ENCODE results near the gene PPP2R5A.

Gene PPP2R5A

GRCh38 chr1:212267460-212267859 is 17.8 kb upstream of the PPP2R5A start:
- Histone ChIP-seq H3K27ac (ENCODE audit: insufficient read depth in 1 of 2, low read depth in 1 of 2, low read length in 2 of 2, poor library complexity in 1 of 2, severe bottlenecking in 2 of 2) (no peak overlapping the region), H3K4me3 (ENCODE audit: control insufficient read depth in 1 of 7, extremely low read depth in 1 of 7, insufficient read depth in 4 of 7, low read depth in 2 of 7, low read length in 6 of 7) (no peak overlapping the region), H3K4me1 (ENCODE audit: control extremely low read depth in 1 of 4, control insufficient read depth in 4 of 4, insufficient read depth in 4 of 4, low read length in 3 of 4) (peaks cover 0 to under 1% (median 0%) of the 10 kb centered on the region in 4 experiments), H3K27me3 (replicated peaks in 2 of 5; ENCODE audit: control insufficient read depth in 4 of 5, insufficient read depth in 5 of 5, low read length in 4 of 5) (no peaks in the 10 kb centered on the region), H3K36me3 (ENCODE audit: control insufficient read depth in 4 of 4, insufficient read depth in 4 of 4, low read length in 3 of 4) (no peaks in the 10 kb centered on the region), H3K9me3 (ENCODE audit: control extremely low read depth in 1 of 5, control insufficient read depth in 4 of 5, insufficient read depth in 2 of 5, low read depth in 1 of 5, low read length in 4 of 5) (no peaks in the 10 kb centered on the region)
- CTCF ChIA-PET: interaction anchor here (0.6 kb wide), 1 partner anchor 10 kb away, joined by 3 read pairs; no protein-coding TSS in a partner anchor
- 30% methylated on average over 1 of the region's 2 CpGs for WGBS (ENCODE audit: insufficient coverage)
- POLR2A ChIA-PET: no interaction called here
- no peak for DNase-seq

DNA sequence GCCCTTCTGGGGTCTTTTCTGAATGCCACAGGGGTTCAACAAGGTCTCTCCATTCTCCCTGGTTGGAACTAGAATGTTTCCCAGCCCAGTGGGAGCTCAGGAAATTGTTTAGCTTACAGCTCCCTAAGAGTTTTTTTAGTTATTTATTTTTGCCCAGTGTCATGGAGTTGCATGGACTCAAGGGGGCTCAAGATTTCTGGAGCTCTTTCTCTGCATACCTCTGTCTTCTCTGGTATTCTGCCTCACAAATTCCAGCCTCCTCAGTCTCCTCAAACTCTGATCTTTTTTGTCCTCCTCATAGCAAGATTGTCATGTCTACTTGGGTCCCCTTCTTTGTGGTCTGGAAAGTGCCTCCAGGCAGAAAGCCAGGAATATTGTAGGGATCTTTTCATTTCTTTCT is 15.9 kb upstream of the PPP2R5A start:
- Histone ChIP-seq H3K4me3 (ENCODE audit: control insufficient read depth in 1 of 7, extremely low read depth in 1 of 7, insufficient read depth in 4 of 7, low read depth in 2 of 7, low read length in 6 of 7) (no peak overlapping the region), H3K27ac (ENCODE audit: insufficient read depth in 1 of 2, low read depth in 1 of 2, low read length in 2 of 2, poor library complexity in 1 of 2, severe bottlenecking in 2 of 2) (no peak overlapping the region), H3K36me3 (ENCODE audit: control insufficient read depth in 4 of 4, insufficient read depth in 4 of 4, low read length in 3 of 4) (no peaks in the 10 kb centered on the region), H3K27me3 (replicated peaks in 2 of 5; ENCODE audit: control insufficient read depth in 4 of 5, insufficient read depth in 5 of 5, low read length in 4 of 5) (no peaks in the 10 kb centered on the region), H3K9me3 (ENCODE audit: control extremely low read depth in 1 of 5, control insufficient read depth in 4 of 5, insufficient read depth in 2 of 5, low read depth in 1 of 5, low read length in 4 of 5) (no peaks in the 10 kb centered on the region), H3K4me1 (ENCODE audit: control extremely low read depth in 1 of 4, control insufficient read depth in 4 of 4, insufficient read depth in 4 of 4, low read length in 3 of 4) (peaks cover 0 to 2% (median 0%) of the 10 kb centered on the region in 4 experiments)
- DNase-seq: no peak
- ChIA-PET CTCF (interaction anchor here (0.5 to 2.2 kb wide), 7 partner anchors 10 to 199 kb away, joined by 3 to 9 read pairs (median 4); no protein-coding TSS in a partner anchor), POLR2A (no interaction called here)

GRCh38 chr1:212270564-212270963 is 14.6 kb upstream of the PPP2R5A start:
- Histone ChIP-seq H3K27me3 (replicated peaks in 2 of 5; ENCODE audit: control insufficient read depth in 4 of 5, insufficient read depth in 5 of 5, low read length in 4 of 5) (no peaks in the 10 kb centered on the region), H3K4me1 (ENCODE audit: control extremely low read depth in 1 of 4, control insufficient read depth in 4 of 4, insufficient read depth in 4 of 4, low read length in 3 of 4) (peaks cover 0 to 2% (median 0%) of the 10 kb centered on the region in 4 experiments), H3K9me3 (ENCODE audit: control extremely low read depth in 1 of 5, control insufficient read depth in 4 of 5, insufficient read depth in 2 of 5, low read depth in 1 of 5, low read length in 4 of 5) (no peaks in the 10 kb centered on the region), H3K27ac (ENCODE audit: insufficient read depth in 1 of 2, low read depth in 1 of 2, low read length in 2 of 2, poor library complexity in 1 of 2, severe bottlenecking in 2 of 2) (no peak overlapping the region), H3K4me3 (ENCODE audit: control insufficient read depth in 1 of 7, extremely low read depth in 1 of 7, insufficient read depth in 4 of 7, low read depth in 2 of 7, low read length in 6 of 7) (no peak overlapping the region), H3K36me3 (ENCODE audit: control insufficient read depth in 4 of 4, insufficient read depth in 4 of 4, low read length in 3 of 4) (no peaks in the 10 kb centered on the region)
- ChIA-PET CTCF (interaction anchor here (0.6 to 2.2 kb wide), 4 partner anchors 8 to 200 kb away, joined by 3 to 9 read pairs (median 3); no protein-coding TSS in a partner anchor), POLR2A (interaction anchor here (0.6 kb wide), 1 partner anchor 13 kb away, joined by 3 read pairs; no protein-coding TSS in a partner anchor)
- DNase-seq: no peak
- 100% methylated on average over 2 of the region's 2 CpGs for WGBS (ENCODE audit: insufficient coverage)

DNA sequence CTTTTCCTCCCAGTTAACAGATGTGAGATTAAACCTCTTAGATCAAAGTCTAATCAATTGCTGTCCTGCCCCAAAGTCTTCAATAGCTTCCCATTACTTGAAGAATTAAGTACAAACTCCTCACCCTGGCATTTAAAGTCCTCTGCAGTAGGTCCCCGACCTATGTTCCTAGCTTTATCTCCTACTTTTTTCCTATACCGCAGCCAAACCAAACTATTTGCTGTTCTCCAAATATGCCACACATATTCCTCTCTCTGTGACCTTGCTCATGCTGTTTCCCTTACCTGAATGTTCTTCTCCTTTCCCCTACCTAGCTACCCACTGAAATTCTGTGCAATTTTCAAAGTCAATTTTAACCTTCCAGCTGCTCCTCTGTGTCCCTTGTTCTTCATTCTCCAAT is 14.0 kb upstream of the PPP2R5A start:
- Histone ChIP-seq H3K27me3 (replicated peaks in 2 of 5; ENCODE audit: control insufficient read depth in 4 of 5, insufficient read depth in 5 of 5, low read length in 4 of 5) (no peaks in the 10 kb centered on the region), H3K9me3 (ENCODE audit: control extremely low read depth in 1 of 5, control insufficient read depth in 4 of 5, insufficient read depth in 2 of 5, low read depth in 1 of 5, low read length in 4 of 5) (no peaks in the 10 kb centered on the region), H3K4me3 (ENCODE audit: control insufficient read depth in 1 of 7, extremely low read depth in 1 of 7, insufficient read depth in 4 of 7, low read depth in 2 of 7, low read length in 6 of 7) (no peak overlapping the region), H3K36me3 (ENCODE audit: control insufficient read depth in 4 of 4, insufficient read depth in 4 of 4, low read length in 3 of 4) (no peaks in the 10 kb centered on the region), H3K27ac (ENCODE audit: insufficient read depth in 1 of 2, low read depth in 1 of 2, low read length in 2 of 2, poor library complexity in 1 of 2, severe bottlenecking in 2 of 2) (no peak overlapping the region), H3K4me1 (ENCODE audit: control extremely low read depth in 1 of 4, control insufficient read depth in 4 of 4, insufficient read depth in 4 of 4, low read length in 3 of 4) (peaks cover 0 to 2% (median 0%) of the 10 kb centered on the region in 4 experiments)
- ChIA-PET CTCF (interaction anchor here (0.7 to 1.8 kb wide), 3 partner anchors 20 to 201 kb away, joined by 3 to 4 read pairs (median 3); no protein-coding TSS in a partner anchor), POLR2A (no interaction called here)
- WGBS (ENCODE audit: insufficient coverage): 95% methylated on average over 2 of the region's 2 CpGs
- DNase-seq: no peak

DNA sequence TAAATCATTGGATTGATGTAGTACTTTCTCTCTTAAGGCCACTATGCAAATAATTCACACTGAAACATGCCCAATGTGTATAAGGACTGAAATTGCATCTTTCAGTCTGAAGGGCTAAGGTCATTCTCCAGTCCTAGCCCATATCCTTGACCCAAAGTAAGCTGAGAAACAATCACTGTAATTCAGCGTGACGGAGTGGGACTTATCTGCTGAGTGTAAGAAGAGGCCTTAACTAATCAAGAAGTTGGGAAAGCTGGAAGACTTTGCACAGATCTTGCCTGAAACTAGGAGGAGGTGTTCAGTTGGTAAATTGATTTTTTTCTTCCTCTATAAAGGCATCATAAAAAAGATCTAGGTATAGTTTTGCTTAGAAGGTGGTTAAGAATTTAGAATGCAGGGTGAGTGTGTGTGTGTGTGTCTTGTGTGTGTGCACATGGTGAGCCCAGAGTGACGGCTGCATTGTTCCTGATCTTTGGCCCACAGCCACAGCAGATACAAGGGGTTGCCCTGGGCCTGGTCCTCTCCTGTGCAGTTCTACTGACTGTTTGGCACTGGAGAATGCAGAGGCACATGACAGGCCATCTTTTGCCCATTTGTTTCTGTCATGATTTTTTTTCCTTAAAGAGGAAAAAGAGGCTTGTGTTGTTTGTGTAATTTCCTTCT is 13.3 kb upstream of the PPP2R5A start:
- WGBS (ENCODE audit: insufficient coverage): 90% methylated on average over 2 of the region's 3 CpGs
- Histone ChIP-seq H3K27me3 (replicated peaks in 2 of 5; ENCODE audit: control insufficient read depth in 4 of 5, insufficient read depth in 5 of 5, low read length in 4 of 5) (no peaks in the 10 kb centered on the region), H3K4me3 (ENCODE audit: control insufficient read depth in 1 of 7, extremely low read depth in 1 of 7, insufficient read depth in 4 of 7, low read depth in 2 of 7, low read length in 6 of 7) (no peak overlapping the region), H3K9me3 (ENCODE audit: control extremely low read depth in 1 of 5, control insufficient read depth in 4 of 5, insufficient read depth in 2 of 5, low read depth in 1 of 5, low read length in 4 of 5) (no peaks in the 10 kb centered on the region), H3K27ac (ENCODE audit: insufficient read depth in 1 of 2, low read depth in 1 of 2, low read length in 2 of 2, poor library complexity in 1 of 2, severe bottlenecking in 2 of 2) (no peak overlapping the region), H3K4me1 (ENCODE audit: control extremely low read depth in 1 of 4, control insufficient read depth in 4 of 4, insufficient read depth in 4 of 4, low read length in 3 of 4) (peaks cover 0 to 2% (median 0%) of the 10 kb centered on the region in 4 experiments), H3K36me3 (ENCODE audit: control insufficient read depth in 4 of 4, insufficient read depth in 4 of 4, low read length in 3 of 4) (no peaks in the 10 kb centered on the region)
- no peak for DNase-seq
- ChIA-PET POLR2A (no interaction called here), CTCF (interaction anchor here (1.8 kb wide), 1 partner anchor 19 kb away, joined by 3 read pairs; no protein-coding TSS in a partner anchor)

GRCh38 chr1:212281590-212281989 is 3.6 kb upstream of the PPP2R5A start:
- Histone ChIP-seq H3K36me3 (ENCODE audit: control insufficient read depth in 4 of 4, insufficient read depth in 4 of 4, low read length in 3 of 4) (no peaks in the 10 kb centered on the region), H3K9me3 (ENCODE audit: control extremely low read depth in 1 of 5, control insufficient read depth in 4 of 5, insufficient read depth in 2 of 5, low read depth in 1 of 5, low read length in 4 of 5) (no peaks in the 10 kb centered on the region), H3K27me3 (replicated peaks in 2 of 5; ENCODE audit: control insufficient read depth in 4 of 5, insufficient read depth in 5 of 5, low read length in 4 of 5) (no peaks in the 10 kb centered on the region), H3K4me3 (ENCODE audit: control insufficient read depth in 1 of 7, extremely low read depth in 1 of 7, insufficient read depth in 4 of 7, low read depth in 2 of 7, low read length in 6 of 7) (no peak overlapping the region), H3K4me1 (ENCODE audit: control extremely low read depth in 1 of 4, control insufficient read depth in 4 of 4, insufficient read depth in 4 of 4, low read length in 3 of 4) (peaks cover 3 to 12% (median 8%) of the 10 kb centered on the region in 4 experiments), H3K27ac (ENCODE audit: insufficient read depth in 1 of 2, low read depth in 1 of 2, low read length in 2 of 2, poor library complexity in 1 of 2, severe bottlenecking in 2 of 2) (no peak overlapping the region)
- ChIA-PET POLR2A (no interaction called here), CTCF (no interaction called here)
- no peak for DNase-seq
- no CpG with 5 or more reads among the region's 2 CpGs for WGBS (ENCODE audit: insufficient coverage)

DNA sequence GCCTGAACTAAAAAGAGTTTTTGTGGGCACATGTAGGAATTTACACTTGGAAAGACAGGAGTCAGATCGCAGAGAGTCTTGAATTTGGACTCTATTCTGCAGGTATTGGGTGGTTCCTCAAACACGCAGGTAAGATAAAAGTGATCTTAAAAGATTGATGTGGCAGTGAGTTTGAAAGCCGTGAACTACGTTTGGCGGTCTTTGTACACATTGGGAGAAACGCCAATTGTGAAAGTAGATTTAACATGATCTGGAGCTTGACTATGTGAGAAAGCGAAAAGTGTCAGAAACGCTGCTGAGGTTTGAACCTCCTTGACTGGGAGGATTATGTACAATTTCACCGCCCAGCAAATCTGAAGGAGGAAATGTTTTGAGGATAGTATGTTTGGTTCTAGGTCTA is 1.5 kb upstream of the PPP2R5A start:
- WGBS (ENCODE audit: insufficient coverage): 99% methylated on average over 8 of the region's 9 CpGs

More for the DNA sequence above, 1.5 kb upstream of the PPP2R5A start:
- Histone ChIP-seq H3K4me3 (ENCODE audit: control insufficient read depth in 1 of 7, extremely low read depth in 1 of 7, insufficient read depth in 4 of 7, low read depth in 2 of 7, low read length in 6 of 7) (peak overlapping the region in 3 of 7 experiments; percentile 74 to 100 (median 95)), H3K9me3 (ENCODE audit: control extremely low read depth in 1 of 5, control insufficient read depth in 4 of 5, insufficient read depth in 2 of 5, low read depth in 1 of 5, low read length in 4 of 5) (no peaks in the 10 kb centered on the region), H3K4me1 (ENCODE audit: control extremely low read depth in 1 of 4, control insufficient read depth in 4 of 4, insufficient read depth in 4 of 4, low read length in 3 of 4) (peaks cover 18 to 33% (median 25%) of the 10 kb centered on the region in 4 experiments), H3K27ac (ENCODE audit: insufficient read depth in 1 of 2, low read depth in 1 of 2, low read length in 2 of 2, poor library complexity in 1 of 2, severe bottlenecking in 2 of 2) (peak overlapping the region in 1 of 2 experiments; percentile 91), H3K36me3 (ENCODE audit: control insufficient read depth in 4 of 4, insufficient read depth in 4 of 4, low read length in 3 of 4) (no peaks in the 10 kb centered on the region), H3K27me3 (replicated peaks in 2 of 5; ENCODE audit: control insufficient read depth in 4 of 5, insufficient read depth in 5 of 5, low read length in 4 of 5) (no peaks in the 10 kb centered on the region)
- CTCF ChIA-PET: interaction anchor here (1.0 to 2.0 kb wide), 3 partner anchors 14 to 213 kb away, joined by 5 to 13 read pairs (median 7); no protein-coding TSS in a partner anchor
- DNase-seq: peak in 1 of 3 donors; percentile 14
- POLR2A ChIA-PET: interaction anchor here (0.6 kb wide), 1 partner anchor 23 kb away, joined by 5 read pairs; no protein-coding TSS in a partner anchor
